Measurements from ENCODE around the gene SIPA1L3. TPM values are rescaled to one million over a fixed set of nuclear protein-coding genes. Genes with fewer than 3 reads are reported as not detected.

The SIPA1L3 gene
- total RNA-seq, 1 experiment from 2014 or later: 36.0 TPM

DNA sequence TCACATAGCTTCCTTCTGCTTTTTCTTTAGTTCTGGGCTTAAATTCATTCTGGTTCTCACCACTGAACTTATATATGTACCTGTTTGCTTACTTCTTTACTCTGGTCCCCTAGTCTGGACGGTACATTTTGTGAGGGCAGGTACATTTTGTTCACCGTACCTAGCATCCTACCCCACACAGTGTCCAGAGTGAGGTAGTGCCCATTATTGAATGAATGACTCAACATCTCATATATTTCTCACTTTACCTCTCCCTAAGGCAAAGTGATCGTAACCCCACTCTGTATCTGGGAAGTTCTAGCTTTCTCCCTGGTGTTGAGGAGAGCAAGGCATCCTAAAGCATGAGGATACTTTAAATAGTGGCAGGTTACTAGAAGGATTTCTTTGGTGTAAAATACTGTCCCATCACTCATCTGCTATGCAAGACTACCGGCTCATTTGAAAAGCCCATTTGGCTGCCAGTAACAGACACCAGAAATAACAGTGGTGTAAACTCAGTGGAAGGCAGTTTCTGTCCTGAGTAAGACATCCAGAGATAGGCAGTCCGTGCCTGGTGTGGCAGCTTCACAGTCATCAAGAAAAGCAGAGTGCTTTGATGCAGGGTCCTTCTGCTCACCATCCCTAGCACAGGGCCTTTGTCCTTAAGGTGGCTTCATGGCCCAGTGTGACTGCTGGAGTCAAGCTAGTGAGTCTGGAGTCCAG lies 111.8 kb downstream of the SIPA1L3 start:
- Mint-ChIP-seq H3K27me3 (ENCODE audit: insufficient read depth, unreplicated experiment) (no peaks in the 10 kb centered on the region), H3K27ac (ENCODE audit: low read depth, unreplicated experiment) (no peak overlapping the region), H3K9me3 (ENCODE audit: unreplicated experiment) (no peaks in the 10 kb centered on the region), H3K4me3 (ENCODE audit: unreplicated experiment) (no peak overlapping the region), H3K4me1 (ENCODE audit: insufficient read depth, unreplicated experiment) (no peaks in the 10 kb centered on the region), H3K36me3 (ENCODE audit: insufficient read depth, unreplicated experiment) (peaks cover 11% of the 10 kb centered on the region)
- no peak for TF ChIP-seq CTCF (IDR thresholded peaks at IDR 0.05; ENCODE audit: unreplicated experiment)
- CTCF ChIA-PET: interaction anchor here (0.6 to 1.2 kb wide), 3 partner anchors 19 to 214 kb away, joined by 3 to 5 read pairs (median 3); no protein-coding TSS in a partner anchor
- intact Hi-C loops (cut with micrococcal nuclease): no loop called here
- no TSS peak for BruUV-seq (replicated peaks)
- POLR2A ChIA-PET: interaction anchor here (0.5 kb wide), 1 partner anchor 248 kb away, joined by 4 read pairs; no protein-coding TSS in a partner anchor
- no peak for DNase-seq (ENCODE audit: unreplicated experiment)

- no peak overlapping the region for H3K27ac Mint-ChIP-seq (ENCODE audit: low read depth, unreplicated experiment)
- POLR2A ChIA-PET: interaction anchor here (0.6 kb wide), 1 partner anchor 118 kb away, joined by 3 read pairs; no protein-coding TSS in a partner anchor
Measured at GRCh38 chr19:38019396-38019724, 112.4 kb downstream of the SIPA1L3 start.

GRCh38 chr19:38020311-38020710 lies 113.3 kb downstream of the SIPA1L3 start:
- CTCF ChIA-PET: no interaction called here
- H3K4me3 Mint-ChIP-seq (ENCODE audit: unreplicated experiment): no peak overlapping the region
- H3K4me1 Mint-ChIP-seq (ENCODE audit: insufficient read depth, unreplicated experiment): no peaks in the 10 kb centered on the region
- intact Hi-C loops (cut with micrococcal nuclease): no loop called here
- H3K27me3 Mint-ChIP-seq (ENCODE audit: insufficient read depth, unreplicated experiment): no peaks in the 10 kb centered on the region
- no TSS peak for BruUV-seq (replicated peaks)
- DNase-seq (ENCODE audit: unreplicated experiment): no peak
- no peak overlapping the region for H3K27ac Mint-ChIP-seq (ENCODE audit: low read depth, unreplicated experiment)
- peaks cover 5% of the 10 kb centered on the region for H3K36me3 Mint-ChIP-seq (ENCODE audit: insufficient read depth, unreplicated experiment)
- TF ChIP-seq CTCF (IDR thresholded peaks at IDR 0.05; ENCODE audit: unreplicated experiment): no peak
- H3K9me3 Mint-ChIP-seq (ENCODE audit: unreplicated experiment): no peaks in the 10 kb centered on the region
- POLR2A ChIA-PET: no interaction called here

More at GRCh38 chr19:38019396-38019724, 112.4 kb downstream of the SIPA1L3 start:
- no TSS peak for BruUV-seq (replicated peaks)
- intact Hi-C loops (cut with micrococcal nuclease): no loop called here
- no peak for DNase-seq (ENCODE audit: unreplicated experiment)
- no peak for TF ChIP-seq CTCF (IDR thresholded peaks at IDR 0.05; ENCODE audit: unreplicated experiment)
- CTCF ChIA-PET: interaction anchor here (0.6 to 1.2 kb wide), 4 partner anchors 20 to 214 kb away, joined by 3 to 5 read pairs (median 3); no protein-coding TSS in a partner anchor
- Mint-ChIP-seq H3K27me3 (ENCODE audit: insufficient read depth, unreplicated experiment) (no peaks in the 10 kb centered on the region), H3K4me3 (ENCODE audit: unreplicated experiment) (no peak overlapping the region), H3K4me1 (ENCODE audit: insufficient read depth, unreplicated experiment) (no peaks in the 10 kb centered on the region), H3K36me3 (ENCODE audit: insufficient read depth, unreplicated experiment) (peaks cover 6% of the 10 kb centered on the region), H3K9me3 (ENCODE audit: unreplicated experiment) (no peaks in the 10 kb centered on the region)

DNA sequence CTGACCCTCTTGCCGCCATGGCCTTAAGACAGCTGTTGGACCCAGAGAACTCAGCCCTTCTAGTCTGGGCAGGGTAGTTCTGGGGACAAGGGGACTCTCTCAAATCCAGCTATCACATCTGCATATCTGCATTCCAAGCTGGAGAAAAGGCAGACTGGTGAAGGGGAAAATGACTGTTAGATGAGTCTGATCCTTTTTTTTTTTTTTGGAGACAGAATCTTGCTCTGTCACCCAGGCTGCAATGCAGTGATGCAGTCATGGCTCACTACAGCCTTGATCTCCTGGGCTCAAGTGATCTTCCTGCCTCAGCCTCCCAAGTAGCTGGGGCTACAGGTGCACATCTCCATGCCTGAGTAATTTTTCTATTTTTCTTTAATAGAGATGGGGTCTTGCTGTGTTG lies 114.3 kb downstream of the SIPA1L3 start:
- Mint-ChIP-seq H3K27ac (ENCODE audit: low read depth, unreplicated experiment) (no peak overlapping the region), H3K27me3 (ENCODE audit: insufficient read depth, unreplicated experiment) (no peaks in the 10 kb centered on the region), H3K4me3 (ENCODE audit: unreplicated experiment) (no peak overlapping the region), H3K4me1 (ENCODE audit: insufficient read depth, unreplicated experiment) (no peaks in the 10 kb centered on the region), H3K36me3 (ENCODE audit: insufficient read depth, unreplicated experiment) (peaks cover 5% of the 10 kb centered on the region), H3K9me3 (ENCODE audit: unreplicated experiment) (no peaks in the 10 kb centered on the region)
- no peak for TF ChIP-seq CTCF (IDR thresholded peaks at IDR 0.05; ENCODE audit: unreplicated experiment)
- ChIA-PET POLR2A (interaction anchor here (0.6 kb wide), 1 partner anchor 82 kb away, joined by 3 read pairs; no protein-coding TSS in a partner anchor), CTCF (no interaction called here)
- no TSS peak for BruUV-seq (replicated peaks)
- intact Hi-C loops (cut with micrococcal nuclease): no loop called here
- no peak for DNase-seq (ENCODE audit: unreplicated experiment)
